HuH-7.5 (cell line): ENCODE measurements around the gene HECTD4.
"Not testable (repeated sequence)": the region's sequence is repeated elsewhere in the genome, so short reads cannot be mapped to it uniquely, and the experiment has no call there.

ENCODE experiments used
- DNase-seq: peaks from one replicate; pipeline ENCODE4 v3.0.0; 2011; ENCODE audit warnings: low spot score

The HECTD4 gene

GRCh38 chr12:112381883-112382796 is at the start of gene HECTD4:
Gene HECTD4, minus strand, starts transcription at chr12:112382431. Its CDS starts 303 bp downstream, at chr12:112382128.
- DNase-seq = peak; percentile 92

GRCh38 chr12:112431965-112432364 is 49.7 kb upstream of the HECTD4 start:
- DNase-seq = no peak

- DNase-seq = no peak
Observed at GRCh38 chr12:112430929-112431328, 48.7 kb upstream of the HECTD4 start.

- DNase-seq = no peak
Observed at GRCh38 chr12:112427760-112428159, 45.5 kb upstream of the HECTD4 start.

GRCh38 chr12:112425582-112426382 is 43.6 kb upstream of the HECTD4 start:
- no peak for DNase-seq

GRCh38 chr12:112424126-112424525 is 41.9 kb upstream of the HECTD4 start:
- DNase-seq = no peak

GRCh38 chr12:112422531-112422930 is 40.3 kb upstream of the HECTD4 start:
- DNase-seq = no peak

GRCh38 chr12:112421363-112421762 is 39.1 kb upstream of the HECTD4 start:
- no peak for DNase-seq

- DNase-seq = no peak
Observed at GRCh38 chr12:112420740-112421139, 38.5 kb upstream of the HECTD4 start.

- DNase-seq = peak; percentile 57
Observed at GRCh38 chr12:112419297-112420133, 37.3 kb upstream of the HECTD4 start.

GRCh38 chr12:112418608-112419296 is 36.5 kb upstream of the HECTD4 start, which contains the start of gene PTPN11:
Gene PTPN11, plus strand, starts transcription at chr12:112418947. Its CDS starts 165 bp downstream, at chr12:112419112.
- peak; percentile 63 for DNase-seq

- DNase-seq = no peak
Observed at GRCh38 chr12:112418273-112418607, 36.0 kb upstream of the HECTD4 start.

- not testable (repeated sequence) for DNase-seq
Observed at GRCh38 chr12:112415457-112415856, 33.2 kb upstream of the HECTD4 start.

GRCh38 chr12:112413855-112414625 is 31.8 kb upstream of the HECTD4 start:
- no peak for DNase-seq

- DNase-seq = no peak
Observed at GRCh38 chr12:112409906-112410244, 27.6 kb upstream of the HECTD4 start.

- DNase-seq = peak; percentile 79
Observed at GRCh38 chr12:112409064-112409905, 27.1 kb upstream of the HECTD4 start, which contains the start of gene RPL6. Gene RPL6, minus strand, starts transcription at chr12:112409605. Its CDS starts 949 bp downstream, at chr12:112408656.

GRCh38 chr12:112408621-112409020 is 26.4 kb upstream of the HECTD4 start:
- no peak for DNase-seq

GRCh38 chr12:112407683-112408082 is 25.5 kb upstream of the HECTD4 start:
- not testable (repeated sequence) for DNase-seq
